Activated CD4-positive, alpha-beta T cell treated with anti-CD3 and anti-CD28 coated beads, Interleukin-2, amount 50 U/mL, for 48 hours (primary cell): Measurements from ENCODE around the gene DTD1.

Source experiments
- DNase-seq, 2 experiments: peaks; one replicate each; pipeline ENCODE4 v3.0.0-alpha.2; 2020

DTD1 gene

DNA sequence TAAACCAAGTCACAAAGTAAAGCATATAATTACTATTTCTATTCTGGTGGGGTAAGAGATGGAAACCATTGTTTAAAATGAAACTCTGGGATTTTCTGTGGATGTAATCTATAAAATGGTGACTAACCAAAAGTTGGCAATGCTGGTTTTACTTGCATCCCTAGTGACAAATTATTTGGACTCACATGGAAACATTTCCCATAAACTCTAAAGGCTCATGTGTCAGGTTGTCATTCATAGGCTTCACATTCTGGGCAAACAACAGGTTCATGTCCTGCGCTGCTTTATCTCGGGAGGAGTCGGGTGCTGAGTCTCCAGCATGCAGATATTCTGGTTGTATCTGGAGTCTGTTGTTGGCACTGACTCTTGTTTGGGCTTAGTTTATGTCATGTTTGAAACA, 127.7 kb downstream of the DTD1 start:
- DNase-seq, result no peak

DNA sequence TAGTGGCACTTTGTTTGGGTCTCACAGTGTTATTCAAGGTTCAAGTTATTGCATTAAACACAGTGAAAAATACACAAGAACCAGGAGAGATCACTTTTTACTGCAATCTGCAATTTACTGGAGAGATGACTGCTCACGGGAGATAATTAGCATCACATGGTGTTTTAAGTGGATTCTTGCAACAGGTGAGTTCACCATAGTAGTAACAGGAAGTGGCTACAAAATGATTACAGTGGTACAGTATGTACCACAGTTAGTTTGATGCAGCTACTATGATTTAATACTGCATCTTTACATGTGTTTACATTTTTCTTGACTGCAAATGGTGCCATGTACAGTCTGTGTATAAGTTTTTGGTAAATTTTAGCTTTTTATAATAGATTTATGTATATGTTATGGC, 129.2 kb downstream of the DTD1 start:
- DNase-seq, result no peak

DNA sequence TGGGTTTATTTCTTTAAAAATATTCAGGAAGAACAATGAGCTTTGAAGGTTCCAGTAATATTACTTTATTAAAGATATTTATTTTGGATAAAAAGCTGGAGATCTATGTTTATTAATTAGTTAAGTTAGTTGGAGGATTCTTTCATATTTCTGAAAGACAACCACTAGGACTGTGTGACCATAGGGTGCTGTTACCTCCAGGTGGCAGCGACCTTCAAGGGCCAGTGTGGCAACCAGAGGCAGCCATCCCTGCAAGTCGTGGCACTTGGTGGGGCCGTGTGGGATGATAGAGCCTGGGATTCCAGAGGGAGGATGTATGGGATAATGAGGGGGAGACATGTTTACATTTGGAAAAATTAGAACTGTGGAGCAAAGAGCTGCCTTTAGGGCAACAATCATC, 130.3 kb downstream of the DTD1 start:
- DNase-seq, result no peak

DNA sequence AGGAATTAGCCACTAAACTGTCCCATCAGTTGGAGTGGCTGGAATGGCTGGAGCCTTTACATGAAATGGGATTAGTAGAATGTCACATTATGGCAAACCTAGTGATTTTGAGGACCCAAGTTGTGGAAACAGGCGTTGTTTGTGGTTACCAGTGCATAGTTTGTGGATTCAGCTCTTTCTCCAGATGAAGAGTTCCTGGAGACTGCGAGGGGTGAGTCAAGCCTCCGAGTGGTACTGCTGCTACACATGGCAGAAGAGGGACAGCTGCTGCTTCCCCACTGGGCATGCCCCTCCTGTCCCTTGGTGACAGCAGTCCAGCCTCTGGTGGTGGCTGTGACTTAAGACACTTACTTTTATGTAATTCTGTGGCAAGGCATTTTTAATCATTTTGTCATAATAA, 131.6 kb downstream of the DTD1 start:
- DNase-seq, result no peak

DNA sequence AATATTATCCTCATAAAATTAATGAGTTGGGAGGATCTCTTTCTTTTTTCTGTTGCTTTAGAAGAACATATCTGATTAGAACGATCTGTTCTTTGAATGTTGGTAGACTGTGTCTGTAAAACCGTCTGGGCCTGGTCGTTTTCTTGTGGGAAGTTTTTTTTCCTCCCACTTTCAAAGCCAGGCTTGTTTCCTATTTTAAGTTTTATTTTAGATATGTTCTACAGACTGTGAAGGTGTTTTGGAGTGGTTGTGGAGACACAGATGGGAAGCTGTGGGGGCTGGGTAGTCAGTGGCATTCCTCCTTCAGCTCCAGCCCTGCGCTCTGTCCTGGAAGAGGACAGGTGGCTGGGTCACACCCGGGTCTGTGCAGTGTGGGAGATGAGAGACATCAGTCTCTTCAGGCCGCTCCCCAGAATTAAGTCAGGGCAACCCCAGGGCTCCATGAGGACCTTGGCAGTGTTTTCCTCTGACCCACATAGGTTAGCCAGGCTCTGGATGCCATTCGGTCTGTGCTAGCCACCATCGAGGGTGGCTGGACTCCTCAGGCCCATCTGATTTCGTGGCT, 133.8 kb downstream of the DTD1 start:
- no peak for DNase-seq

DNA sequence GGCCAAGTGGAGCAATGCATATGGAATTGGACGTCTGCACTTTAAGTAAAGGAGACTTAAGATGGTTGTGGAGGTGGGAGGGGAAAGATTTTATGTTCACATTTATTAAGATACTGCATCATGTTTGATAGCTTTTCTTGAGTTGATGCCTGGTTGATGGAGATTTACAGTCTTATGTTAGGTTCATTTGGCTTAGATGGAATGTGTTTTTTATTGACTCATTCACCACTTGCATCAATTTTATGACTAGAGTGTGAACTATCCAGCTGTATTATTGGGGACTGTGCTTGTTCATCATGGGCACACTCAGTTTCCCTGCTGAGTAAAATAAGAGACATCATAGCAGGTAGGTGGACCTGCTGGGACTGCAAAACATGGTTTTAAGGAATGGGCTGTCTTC, 134.5 kb downstream of the DTD1 start:
- DNase-seq, result no peak

DNA sequence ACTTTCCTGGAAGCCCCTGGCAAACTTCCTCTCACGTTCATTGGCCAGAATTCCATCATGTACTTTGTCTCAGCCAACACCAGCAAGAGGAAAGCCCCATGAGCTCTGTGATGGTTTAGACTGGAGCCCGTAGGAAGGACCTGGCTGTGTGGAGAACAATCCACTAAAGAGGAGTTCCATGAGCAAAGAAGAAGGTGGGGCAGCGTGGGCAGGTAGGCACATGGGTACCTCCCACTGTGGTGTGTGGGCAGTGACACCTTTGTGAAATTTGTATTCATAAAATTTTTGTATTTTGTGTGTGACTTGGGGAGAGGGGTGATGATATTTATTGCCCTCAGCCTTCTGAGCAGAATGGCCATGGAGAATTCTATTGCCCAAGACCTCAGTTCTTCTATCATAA, 136.2 kb downstream of the DTD1 start:
- no peak for DNase-seq

DNA sequence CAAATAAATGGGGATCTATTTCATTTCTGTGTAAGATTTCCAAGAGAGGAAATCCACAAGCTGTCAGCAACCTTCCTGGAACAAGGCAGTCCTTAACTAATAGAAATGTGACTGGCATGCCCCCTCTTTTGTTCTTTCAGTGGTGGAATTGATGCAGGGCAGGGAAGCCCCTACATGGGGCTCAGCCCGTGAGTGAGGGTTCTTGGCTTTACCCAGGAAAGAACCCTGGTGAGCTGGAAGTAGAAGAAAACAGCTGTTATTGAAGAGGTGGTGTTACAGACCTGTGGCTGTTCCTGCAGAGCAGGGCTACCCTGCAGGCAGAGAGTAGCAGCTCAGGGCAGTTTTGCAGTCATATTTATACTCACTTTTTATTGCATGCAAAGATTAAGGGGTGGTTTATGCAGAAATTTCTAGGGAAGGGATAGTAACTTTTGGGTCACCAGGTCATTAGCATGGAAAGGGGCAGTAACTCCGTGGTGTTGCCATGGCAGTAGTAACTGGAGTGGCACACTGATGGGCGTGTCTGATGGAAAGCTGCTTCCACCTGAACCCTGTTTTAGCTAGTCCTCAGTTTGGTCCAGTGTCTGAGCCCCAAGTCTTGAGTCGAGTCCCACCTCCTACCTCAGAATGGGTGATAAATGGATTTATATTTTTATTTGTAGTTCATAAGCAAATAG, 137.1 kb downstream of the DTD1 start:
- DNase-seq, result no peak

DNA sequence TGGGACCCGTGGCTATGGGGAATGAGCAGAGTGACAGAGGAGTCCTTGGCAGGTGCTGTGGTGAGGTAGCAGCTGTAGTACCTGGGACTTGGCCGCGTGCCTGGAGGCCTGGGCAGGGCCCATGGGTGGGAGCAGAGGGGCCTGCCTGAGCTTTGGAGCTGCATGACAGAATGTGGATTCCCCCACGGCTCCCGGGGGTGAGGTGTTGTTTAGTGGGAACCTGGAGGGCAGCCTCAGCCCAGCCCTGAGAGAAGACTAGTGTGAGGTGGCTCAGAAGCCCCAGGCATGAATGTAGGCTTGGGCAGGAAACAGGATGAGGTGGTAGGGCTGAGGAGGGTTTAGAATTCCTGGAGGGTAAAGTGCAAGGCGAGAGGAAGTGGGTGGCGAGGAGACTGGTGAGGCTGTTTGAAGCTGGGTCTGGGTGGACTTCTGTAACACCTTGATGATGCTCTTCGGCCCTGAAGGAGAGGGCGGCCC, 139.2 kb downstream of the DTD1 start:
- no peak for DNase-seq

DNA sequence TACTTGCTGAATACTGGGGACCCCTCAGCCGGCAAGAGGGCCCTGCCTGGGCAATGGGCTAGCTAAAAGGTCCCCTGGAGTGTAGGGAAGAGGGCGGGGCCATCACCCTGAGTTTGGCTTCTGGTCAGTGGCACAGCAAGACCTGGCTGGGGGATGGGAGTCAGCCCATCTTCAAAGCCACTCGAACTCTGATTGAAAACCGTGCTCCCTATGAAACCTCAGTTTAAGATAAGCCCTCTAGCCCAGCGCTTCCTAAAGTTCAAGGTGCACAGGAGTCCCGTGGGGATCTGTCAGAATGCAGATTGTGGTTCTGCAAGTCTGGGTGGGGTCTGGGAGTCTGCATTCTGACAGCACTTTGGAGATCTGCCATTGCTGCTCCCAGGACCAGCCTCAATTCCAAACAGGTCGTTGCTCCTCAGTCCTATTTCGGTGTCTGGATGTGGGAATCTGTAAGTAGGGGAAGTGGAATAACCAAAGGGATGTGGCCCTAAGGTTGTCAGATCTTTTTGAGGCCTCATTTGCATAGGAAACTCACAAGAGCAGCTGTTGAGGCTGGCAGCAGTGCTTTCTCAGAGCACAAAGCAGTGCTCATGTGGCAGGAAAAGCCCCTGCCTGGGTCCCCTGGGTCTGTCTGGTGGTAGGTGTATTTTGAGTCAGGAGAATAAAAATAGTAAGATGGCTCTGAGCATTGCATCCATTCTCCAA, 140.5 kb downstream of the DTD1 start:
- DNase-seq, result no peak

DNA sequence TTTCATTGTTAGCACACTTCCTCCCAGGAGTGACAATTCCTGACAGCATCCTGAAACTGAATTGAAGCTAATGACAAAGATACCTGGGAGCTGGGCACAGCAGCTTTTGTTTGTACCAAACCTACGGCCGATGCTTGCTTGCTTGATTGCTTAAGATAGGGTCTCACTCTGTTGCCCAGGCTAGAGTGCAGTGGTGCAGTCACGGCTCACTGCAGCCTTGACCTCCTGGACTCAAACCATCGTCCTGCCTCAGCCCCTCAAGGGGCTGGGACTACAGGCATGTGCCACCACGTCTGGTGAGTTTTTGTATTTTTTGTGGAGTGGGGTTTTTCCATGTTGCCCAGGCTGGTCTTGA, 141.0 kb downstream of the DTD1 start:
- no peak for DNase-seq

DNA sequence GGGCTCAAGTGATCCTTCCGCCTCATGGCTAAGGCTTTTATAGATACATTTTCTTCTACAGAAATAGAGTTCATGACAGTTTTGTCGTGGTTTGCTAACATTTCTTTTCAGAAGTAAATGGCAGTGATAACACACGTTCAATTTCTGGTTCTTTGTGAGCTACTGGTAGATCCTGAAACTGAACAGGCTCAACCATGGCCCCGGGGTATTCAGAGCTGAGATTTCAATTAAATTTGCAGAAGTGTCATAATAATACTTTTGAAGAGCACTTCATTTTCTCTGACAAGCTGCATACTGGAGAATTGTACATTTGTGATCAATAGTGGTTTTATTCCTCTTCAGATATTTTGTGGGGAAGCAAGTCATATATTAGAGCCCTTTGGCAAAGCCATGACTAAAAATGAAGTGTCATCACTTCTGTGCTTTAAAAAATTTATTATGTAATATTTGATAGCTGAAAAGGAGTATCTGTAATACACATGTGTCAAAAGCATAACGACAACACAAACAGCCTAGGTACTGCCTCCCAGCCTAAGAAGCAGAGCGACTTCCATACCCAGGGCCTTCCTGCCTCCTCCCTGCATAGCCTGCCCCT, 141.5 kb downstream of the DTD1 start:
- DNase-seq, result no peak

DNA sequence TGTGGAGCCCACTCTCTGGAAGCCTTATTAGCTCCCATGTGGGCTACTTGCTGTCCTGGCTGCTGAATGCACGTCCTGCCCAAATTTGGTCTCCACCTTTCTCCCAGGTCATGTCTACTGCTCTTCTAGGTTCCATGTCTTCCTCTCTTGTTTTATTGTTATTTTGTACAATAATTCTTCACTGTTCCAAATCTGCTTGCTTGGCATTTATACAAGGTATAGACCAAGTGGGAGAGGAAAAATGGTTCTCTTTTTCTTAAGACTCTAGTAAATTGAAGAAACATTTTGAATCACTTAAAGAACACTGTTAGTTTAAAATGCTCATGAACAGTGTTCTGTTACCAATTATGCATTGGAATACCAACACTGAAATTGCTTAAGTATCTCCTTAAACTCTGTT, 144.1 kb downstream of the DTD1 start:
- no peak for DNase-seq

DNA sequence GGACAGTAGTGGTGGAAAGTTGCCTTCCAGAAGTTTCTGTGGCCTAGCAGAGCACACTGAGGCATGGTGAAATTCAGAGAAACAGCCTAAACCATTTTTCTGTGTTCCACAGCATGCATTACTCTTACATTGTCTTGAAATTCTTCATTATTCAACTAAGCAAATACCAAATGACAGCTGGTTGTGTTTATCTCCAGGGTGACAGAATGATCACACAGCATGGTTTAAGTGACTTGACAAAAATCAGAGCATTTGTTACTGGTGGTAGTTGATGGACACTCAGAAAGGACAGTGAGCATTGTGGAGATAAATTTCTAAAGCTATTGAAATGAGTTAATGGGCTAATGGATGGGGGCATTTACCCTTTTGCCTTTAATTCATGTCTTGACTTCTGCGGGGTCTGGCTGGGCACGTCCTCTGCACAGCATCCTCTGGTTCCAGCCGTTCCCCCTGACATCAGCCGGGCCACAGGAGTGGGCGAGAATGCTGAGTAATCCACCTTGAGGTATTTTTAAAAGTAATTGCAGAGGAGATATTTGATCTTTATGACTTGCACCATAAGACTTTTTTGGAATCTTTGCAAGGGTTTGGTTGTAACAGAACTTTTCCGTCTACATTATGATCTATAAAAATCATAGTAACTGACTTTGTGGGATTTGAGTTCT, 146.8 kb downstream of the DTD1 start:
- no peak for DNase-seq

DNA sequence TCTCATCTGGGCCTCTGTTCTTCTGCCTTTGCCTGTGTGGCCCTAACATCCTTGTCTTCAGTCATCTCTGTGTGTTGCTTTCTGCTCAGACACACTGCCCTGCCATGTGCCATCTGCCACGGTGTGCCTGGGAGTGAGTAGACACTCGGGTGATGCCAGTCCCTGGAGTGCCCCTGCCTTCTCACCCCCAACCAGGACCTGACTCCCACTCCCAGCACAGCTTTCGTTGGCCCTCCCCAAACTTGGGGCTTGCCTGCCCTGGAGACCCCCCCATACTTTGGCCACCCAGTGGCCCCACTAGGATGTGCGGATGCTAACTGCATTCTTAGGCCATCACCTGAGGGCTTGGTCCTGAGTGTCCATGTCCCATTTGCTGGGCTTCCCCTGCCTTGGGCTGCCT, 149.3 kb downstream of the DTD1 start:
- DNase-seq, result no peak

DNA sequence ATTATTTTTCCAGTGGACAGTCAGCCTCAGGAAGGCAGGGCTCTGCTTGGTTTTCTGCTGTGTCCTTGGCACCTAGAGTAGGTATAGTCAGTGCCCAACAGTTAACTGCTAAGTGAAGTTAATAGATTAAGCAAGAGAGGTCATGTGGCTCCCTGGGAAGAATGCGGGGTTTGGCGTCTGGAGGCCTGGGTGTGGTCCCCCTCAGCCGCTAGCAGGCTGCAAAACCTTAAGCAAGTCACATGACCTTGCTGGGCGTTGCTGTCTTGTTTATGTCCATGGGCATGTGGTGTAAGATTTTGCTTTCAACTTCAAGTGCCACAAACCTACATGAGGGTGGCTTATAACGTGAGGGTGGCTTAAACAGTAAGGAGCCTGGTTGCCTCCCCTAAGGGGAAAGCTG, 150.2 kb downstream of the DTD1 start:
- DNase-seq, result no peak

DNA sequence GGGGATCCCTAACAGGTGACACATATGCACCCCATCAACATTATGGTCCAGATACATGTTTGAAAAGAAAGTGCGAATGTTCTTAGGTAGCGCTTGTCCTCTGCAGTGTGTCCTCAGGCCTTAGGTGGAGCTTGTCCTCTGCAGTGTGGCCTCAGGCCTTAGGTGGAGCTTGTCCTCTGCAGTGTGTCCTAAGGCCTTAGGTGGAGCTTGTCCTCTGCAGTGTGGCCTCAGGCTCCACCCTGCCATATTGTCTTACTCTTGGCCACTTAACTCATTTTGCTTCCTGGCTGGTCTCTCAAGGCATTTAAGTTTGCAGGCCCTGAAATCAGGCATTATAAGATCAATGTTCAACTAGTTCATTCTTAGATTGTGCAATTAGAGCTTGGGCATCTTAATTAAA, 151.0 kb downstream of the DTD1 start:
- DNase-seq, result no peak

DNA sequence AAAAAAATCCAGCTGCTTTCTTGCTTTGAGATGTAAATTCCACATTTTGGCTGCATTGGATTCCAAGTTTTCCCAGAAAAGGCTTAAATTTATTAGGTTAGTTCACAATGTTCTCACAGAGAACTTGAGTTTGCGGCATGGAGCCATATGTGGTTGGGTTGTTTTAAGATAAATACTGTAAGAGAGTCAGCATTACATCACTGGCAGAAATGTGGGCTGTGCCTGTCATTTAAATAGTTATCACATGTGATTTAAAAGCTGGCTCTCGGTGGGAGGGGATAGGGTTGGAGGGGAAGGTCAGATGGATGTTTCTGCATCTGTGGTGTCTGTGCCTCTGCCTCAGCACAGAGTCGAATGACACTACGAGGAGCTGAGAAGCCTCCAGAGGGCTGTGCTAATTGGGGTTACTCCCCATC, 151.9 kb downstream of the DTD1 start:
- no peak for DNase-seq

DNA sequence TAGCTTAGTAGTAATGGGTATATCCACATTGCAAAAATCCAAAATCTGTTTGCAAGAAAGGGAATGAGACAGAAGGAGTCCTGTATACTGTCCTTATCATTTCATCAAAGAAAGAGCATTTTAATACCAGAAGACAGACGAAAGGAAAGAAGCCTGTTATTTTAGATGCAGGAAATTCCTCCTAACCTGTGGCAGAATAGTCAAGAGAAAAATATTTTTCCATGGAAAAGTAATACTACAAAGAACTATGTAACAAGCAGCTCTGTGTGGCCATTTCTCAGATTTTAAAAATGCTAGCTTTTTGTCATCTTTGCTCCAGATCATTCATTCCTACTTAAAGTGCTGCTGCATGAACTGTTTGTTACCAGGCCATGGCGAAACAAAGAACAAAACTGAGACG, 152.9 kb downstream of the DTD1 start:
- no peak for DNase-seq

DNA sequence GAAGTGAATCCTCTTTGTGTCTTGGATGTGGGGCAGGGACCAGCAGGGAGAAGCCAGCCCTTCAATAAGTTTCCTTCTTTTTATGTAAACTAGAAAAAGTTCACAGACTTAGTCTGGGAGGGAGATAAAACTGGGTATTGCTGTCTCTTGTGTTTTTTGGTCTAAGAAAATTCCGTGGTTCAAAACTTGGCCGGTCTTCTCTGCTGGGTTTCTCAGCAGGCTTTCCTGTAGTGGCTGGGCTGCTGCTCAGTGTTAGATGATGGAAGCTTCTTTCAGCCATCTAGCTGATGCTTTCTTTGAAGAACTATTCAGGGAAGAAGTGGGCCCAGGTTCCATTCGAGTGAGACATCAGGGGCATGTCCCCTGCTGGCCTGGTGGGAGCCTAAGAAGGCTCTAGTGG, 155.0 kb downstream of the DTD1 start:
- no peak for DNase-seq

DNA sequence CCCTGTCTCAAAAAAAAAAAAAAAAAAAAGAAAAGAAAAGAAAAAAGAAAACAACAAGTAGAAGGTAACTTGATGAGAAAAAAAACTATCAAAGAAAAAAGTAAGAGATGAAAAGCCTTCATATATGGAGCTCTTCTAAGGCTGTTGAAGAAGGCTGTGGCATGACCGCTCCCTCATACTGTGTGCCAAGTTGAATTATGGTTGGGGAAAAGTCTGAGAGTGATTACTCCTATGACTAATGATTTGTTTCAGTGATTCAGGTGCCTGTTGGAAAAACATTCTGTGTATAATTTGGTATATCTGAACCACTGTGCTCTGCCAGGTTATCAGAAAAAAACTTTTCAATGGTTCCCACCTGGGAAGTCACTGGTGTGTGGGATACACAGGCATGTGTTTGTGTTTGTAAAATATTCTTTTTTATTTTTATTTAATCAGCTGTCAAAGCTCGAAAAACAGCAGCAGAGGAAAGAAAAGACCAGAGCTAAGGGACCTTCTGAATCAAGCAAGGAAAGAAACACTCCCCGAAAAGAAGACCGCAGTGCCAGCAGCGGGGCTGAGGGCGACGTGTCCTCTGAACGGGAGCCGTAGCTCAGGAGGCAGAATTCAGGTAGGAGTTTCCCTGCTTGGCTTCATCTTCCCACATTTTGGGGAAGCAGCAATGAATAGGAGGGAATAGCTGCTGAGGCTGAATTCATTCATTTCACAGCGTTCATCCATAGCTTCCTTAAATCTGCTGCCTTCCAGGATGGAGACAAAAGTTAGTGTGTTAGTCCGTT, 156.0 kb downstream of the DTD1 start:
- no peak for DNase-seq

DNA sequence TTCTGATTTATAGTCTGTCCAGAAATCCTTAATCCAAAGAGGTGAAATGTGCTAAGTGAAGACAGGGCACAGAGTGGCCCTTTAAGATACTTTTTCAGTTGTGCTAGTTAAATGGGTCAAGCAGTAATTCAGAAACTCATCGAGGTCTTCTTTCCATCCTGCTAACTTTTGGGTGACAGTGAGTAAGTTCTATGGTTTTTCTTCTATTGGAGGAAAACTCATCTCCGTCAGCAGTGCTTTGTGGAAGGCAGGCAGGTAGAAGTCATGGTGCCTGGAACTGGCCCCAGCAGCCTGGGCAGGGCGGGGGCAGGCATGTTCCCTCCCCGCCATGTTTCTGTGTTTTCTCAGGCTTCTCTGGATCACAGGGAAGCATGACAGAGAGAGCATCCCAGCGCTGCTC, 159.2 kb downstream of the DTD1 start:
- DNase-seq, result no peak

DNA sequence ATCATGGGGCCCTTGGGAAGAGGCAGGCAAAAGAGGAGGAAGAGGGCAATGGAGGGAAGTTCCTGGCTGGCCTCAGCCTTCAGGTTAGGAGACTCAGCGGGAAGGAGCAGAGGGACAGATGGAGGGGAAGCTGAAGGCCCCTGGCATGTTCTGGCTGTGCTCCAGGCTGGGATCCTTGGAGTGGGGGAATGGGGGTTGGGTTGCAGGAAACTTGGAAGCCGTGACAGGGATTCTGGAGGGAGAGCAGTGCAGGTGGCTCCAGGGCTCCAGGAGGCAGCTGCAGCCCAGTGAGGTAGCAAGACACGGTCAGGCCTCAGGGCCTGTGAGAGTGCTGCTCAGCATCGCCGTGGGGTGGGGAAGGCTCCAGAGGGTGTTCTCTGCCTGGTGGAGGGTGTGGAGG, 161.1 kb downstream of the DTD1 start:
- DNase-seq, result no peak
